Embryonic facial prominence (tissue), 1 donor: ENCODE results near the gene KIF7.

Experiments
- DNase-seq: peaks from one replicate; pipeline ENCODE4 v3.0.0-alpha.2; 2016; ENCODE audit errors: extremely low spot score

KIF7 gene

GRCh38 chr15:89649013-89649625 lies 6.1 kb downstream of the KIF7 start:
- no peak for DNase-seq

- DNase-seq, result no peak
Measured at GRCh38 chr15:89648106-89649012, 6.9 kb downstream of the KIF7 start.

DNA sequence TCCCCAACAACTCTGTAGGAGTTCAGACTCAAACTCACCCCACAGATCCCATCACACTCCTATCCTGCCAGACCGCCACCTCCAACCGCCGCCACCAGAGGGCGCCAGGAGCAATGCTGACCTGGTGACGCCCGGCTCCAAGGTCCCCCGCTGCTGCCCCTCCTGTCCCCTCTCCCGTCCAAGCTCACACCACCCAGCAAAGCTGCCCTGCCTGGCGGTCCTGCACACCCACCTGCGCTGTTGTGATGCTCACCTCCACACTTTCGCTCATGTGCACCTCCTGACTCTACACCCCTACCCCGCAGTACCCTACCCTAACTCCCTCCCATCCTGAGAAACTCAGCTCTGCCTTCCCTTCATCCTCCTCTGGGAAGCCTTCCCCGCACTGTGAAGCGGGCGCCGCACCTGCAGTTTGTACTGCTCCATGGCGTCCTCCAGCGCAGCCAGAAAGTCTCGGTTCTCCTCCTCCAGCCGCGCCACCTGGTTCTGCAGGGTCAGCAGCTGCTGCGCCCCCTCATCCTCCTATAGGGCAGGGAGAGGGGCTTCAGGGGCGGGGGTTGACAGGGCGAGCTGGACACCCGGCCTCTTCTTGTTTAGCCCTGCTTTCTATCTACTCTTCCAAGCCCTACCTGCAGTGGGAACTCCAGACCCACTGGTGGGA lies 7.9 kb downstream of the KIF7 start:
- DNase-seq, result no peak

GRCh38 chr15:89646416-89647141 lies 8.7 kb downstream of the KIF7 start:
- no peak for DNase-seq

DNA sequence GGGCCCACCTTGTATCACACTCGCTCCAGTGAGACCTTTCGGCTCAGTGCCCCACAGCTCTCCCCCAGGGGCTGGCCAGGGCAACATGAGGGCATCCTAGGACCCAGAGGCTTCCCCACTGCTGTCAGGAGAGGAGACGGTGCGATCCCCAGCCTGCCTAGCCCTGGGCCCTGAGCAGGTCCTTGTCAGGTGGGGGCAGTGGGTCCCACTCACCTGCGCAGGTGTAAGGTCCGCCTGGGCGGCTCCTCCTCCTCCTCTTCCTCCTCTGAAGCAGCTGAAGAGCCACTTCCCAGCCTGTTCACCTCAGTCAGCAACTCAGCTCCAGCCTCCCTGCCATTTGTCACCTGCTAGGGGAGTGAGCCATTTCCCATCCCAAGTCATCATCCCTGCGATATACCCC lies 9.6 kb downstream of the KIF7 start:
- DNase-seq, result no peak

DNA sequence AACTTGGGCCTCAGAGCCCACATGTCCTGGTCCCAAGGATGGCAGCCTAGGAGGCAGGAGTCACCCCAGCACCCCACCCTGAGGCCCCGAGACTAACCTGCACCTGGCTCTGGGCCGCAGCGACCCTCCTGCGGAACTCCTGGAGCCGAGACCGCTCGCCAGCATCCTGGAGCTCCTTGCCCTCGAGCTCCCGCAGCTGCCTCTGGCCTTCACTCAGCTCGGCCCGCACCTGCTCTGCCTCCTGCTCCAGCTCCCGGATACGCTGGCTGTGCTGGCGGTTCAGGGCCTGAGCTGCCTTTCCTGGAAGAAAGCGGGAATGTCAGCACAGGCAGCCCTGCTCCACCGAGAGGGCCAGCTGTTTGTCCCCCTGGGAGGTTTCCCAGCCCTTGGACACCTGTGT lies 13.2 kb downstream of the KIF7 start:
- DNase-seq, result no peak

DNA sequence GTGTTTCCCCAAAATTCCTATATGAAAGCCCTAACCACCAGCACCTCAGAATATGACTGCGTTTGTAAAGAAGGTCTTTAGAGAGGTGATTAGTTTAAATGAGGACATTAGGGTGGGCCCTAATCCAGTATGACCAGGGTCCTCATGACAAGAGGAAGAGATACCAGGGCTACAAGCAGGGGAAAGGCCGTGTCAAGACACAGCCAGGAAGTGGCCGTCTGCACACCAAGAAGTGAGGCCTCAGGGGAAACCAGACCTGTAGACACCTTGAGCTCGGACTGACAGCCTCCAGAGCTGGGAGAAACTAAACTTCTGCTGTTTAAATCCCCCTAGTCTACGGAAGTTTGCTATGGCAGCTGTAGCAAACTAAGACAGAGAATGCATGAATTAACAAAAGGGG lies 14.2 kb downstream of the KIF7 start:
- no peak for DNase-seq

DNA sequence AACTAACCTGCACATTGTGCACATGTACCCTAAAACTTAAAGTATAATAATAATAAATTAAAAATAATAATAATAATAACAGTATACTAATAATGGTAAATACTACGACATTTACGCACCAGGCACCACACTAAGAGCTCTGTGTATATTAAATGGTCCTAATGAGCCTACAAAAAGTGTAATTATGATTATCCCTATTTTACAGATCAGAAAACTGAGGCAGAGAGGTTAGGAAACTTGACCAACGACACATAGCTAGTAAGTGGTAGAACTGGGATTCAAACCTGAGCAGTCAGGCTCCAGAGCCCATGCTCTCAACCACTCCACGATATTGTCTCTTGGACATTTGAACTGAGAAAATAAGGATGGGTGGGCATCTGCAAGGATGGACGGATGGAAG lies 15.0 kb downstream of the KIF7 start:
- DNase-seq, result no peak

DNA sequence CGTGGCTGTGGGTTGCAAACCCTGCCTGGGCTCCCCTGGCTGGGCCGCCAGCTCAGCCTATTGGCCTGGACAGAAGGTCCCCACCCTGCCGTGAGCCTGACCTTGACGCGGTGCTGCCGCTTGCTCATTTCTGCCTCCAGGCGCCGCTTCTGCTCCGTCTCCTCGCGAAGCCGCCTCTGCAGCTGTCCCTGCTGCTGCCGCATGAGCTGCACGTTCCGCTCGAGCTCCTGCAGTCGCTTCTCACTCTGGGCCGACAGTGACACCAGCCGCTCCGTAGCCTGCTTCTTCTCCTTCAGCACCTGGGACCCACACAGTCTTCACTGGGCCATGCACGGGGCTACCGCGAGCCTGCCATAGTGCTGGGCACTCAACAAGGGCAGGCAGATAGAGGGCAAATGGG lies 21.7 kb downstream of the KIF7 start:
- DNase-seq, result no peak

DNA sequence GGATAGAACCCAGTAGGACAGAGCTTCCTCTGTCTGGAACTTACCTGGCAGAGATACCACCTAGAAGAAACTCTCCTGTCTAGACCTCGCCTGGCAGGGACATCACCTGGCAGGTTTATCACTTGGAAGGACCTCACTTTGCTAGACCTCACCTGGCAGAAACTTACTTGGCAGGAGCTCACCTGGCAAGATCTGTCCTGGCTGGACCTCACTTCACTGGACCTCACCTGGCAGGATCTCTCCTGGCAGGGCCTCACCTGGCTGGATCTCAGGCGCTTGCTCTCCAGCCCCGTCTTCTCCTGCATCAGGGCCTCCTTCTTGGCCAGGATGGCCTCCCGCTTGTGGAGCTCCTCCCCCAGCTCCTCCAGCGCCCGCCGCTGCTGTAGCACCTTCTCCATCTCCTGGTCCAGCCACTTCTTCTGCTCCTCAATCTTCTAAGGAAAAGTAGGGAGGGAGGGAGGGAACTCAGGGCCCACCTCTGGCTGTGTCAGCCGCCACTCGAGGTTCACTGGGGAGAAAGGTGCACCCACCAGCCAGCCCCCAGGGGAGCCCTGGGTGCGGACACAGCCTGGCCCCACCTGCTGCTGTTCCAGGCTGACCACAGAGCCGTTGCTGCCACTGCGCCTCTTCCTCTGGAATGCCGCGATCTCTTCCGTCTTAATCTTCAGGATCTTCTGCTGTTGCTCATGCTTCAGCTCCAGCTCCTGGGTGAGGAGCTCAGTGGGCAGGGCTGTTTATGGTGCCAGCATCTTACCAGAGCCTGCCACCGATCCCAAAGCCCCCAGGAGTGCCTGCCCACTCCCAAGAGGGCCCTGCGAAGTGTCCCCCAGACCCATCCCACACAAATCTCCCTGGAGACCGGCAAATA lies 22.5 kb downstream of the KIF7 start:
- no peak for DNase-seq

GRCh38 chr15:89631902-89632264 lies 23.4 kb downstream of the KIF7 start:
- no peak for DNase-seq

GRCh38 chr15:89630974-89631901 lies 24.0 kb downstream of the KIF7 start:
- DNase-seq, result no peak

- DNase-seq, result no peak
Measured at GRCh38 chr15:89630260-89630659, 25.0 kb downstream of the KIF7 start.

DNA sequence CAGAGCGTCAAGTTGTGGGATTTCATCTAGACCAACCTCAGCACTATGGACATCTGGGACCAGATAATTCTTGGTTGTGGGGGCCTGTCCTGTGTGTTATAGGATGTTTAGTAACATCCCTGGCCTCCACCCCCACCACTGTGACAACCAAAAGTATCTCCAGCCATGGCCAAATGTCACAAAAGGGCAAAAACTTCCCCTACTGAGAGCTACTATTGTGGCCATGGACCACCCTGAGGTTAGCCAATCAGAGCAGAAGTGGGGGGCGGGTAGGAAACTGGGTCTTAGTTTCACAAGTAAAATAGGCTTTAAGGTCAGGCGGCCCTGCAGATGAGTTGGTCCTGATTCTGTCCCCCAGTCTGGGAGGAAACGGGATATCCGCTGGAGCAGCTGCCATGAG lies 25.4 kb downstream of the KIF7 start:
- no peak for DNase-seq

DNA sequence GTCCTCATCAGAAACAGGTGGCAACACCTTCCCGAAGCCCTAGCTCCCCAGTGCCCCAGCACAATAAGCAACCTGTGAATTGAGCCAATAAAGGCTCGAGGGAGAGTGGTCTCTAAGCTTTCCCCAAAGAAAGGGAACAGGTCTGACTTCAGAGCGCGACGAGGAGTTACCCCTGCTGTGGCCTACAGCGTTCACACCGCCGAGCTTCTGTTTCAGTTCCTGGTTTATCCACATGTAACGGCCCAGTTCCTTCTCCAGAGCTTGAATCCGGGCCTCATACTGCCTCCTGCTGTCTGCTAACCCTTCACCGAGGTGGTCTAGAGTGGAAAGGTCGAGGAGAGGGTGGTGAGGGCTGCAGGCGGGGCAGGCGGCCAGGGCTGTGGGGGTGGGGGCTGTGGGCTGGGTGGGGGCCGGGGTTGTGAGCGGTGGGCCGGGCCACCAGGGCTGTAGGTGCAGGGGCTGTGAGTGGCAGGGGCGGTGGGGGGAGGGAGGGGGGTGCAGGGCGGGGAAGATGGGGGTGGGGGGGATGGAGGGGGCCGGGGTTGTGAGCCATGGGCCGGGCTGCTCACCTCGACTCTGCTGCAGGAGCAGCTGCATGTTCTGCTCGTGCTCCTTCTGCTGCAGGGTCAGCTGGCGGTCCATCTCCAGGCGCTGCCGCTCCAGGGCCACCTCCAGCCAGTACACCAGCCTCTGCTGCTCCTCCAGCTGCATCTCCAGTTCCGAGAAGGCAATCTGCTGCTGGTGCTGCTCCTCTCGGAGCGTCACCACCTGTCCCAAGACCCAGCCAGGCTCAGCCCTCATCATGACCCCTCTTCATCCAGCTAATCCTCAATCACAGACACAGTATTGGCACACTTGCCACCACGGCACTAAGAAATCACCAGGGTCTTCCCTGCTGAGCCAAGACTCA lies 26.2 kb downstream of the KIF7 start:
- no peak for DNase-seq

- no peak for DNase-seq
Measured at GRCh38 chr15:89628301-89628700, 27.0 kb downstream of the KIF7 start.

DNA sequence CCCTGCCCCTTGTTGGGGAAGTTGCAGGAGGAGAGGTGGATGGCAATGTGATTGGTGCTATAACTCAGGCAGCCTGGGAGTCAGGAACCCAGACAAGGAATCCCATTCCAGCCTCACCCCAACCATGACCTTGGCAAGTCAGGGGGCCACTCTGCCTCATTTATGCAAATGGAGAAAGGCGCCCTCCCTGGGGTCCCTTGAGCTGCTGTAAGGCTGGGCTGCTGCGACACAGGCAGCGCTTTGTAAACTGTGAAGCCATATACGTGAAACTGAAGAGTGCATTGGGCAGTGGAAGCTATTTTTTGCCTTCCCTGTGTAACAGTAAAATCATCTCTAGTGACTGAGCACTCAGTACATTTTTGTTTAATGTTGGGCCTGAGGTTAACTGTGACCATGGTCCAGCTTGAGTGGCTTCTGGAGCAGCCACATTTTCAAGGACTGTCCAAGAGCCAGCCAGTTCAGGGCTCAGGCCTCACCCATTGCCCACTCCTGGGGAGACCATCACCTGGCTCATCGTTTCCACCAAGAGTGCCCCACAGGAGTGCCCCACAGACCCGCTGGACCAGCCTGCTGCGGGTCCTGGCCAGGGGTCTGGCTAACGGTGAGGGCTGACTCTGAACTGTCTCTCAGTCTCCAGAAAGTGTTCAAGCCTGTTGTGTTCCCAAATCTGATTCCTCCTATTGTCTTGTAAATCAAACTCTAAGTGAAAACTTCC lies 27.9 kb downstream of the KIF7 start:
- no peak for DNase-seq

DNA sequence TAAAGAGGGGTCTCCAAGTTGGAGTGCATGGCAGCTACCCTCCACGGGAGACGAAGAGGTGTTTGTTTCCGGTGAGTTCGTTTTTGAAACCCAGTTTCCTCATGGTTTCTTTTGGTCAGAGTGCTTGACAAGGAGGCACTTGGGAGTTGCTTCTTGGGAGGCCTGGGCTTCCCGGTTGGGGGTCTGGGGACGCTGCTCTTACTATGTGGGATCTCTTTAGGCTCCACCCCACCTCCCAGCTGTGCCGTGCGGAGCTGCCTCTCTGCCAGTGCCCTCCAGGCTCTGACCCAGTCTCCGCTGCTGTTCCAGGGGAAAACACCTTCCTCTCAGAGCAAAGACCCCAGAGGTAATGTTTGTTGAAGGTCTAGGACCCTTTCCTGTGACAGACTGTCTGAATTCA lies 29.6 kb downstream of the KIF7 start:
- no peak for DNase-seq
